PC-9 (cell line): ENCODE measurements around the gene PACRG. TPM values are rescaled to one million over a fixed set of nuclear protein-coding genes. Genes with fewer than 3 reads are reported as not detected.

ENCODE experiments used
- BruUV-seq: library from RNA; stranded (reverse); fragments of 400-500 nt; replicated peaks from 2 replicates; lab custom pipeline; 2021; lab: Mats Ljungman, UMichigan
- CTCF ChIA-PET: fragments of 300-600 bp; sonication (Branson Sonifier 250); formaldehyde crosslinking; loops from one replicate; lab custom pipeline; 2022; ENCODE audit warnings: antibody characterized with exemption; lab: Charles Lee
- POLR2A ChIA-PET: fragments of 300-600 bp; sonication (Branson Sonifier 250); formaldehyde crosslinking; loops from one replicate; lab custom pipeline; 2022; ENCODE audit warnings: antibody characterized with exemption; ENCODE audit not compliant: unreplicated experiment; lab: Charles Lee
- DNase-seq, 2 experiments: peaks; one replicate each; pipeline versions ENCODE4 v3.0.0 to v3.0.0-alpha.2; 2015 to 2022; ENCODE audit warnings: mixed read lengths in 1 of 2
- H2AFZ ChIP-seq: fragments of 200-600 bp; sonication (generic); 2 replicates; pipeline ENCODE4 v1.8.1; 2017; ENCODE audit warnings: antibody characterized with exemption
- H3F3A ChIP-seq: fragments of 200-600 bp; sonication (generic); 2 replicates; pipeline ENCODE4 v1.8.1; 2017; ENCODE audit warnings: antibody characterized with exemption, mild to moderate bottlenecking, low read depth; ENCODE audit not compliant: insufficient read depth
- H3K27ac ChIP-seq: fragments of 200-600 bp; sonication (generic); 2 replicates; pipeline ENCODE4 v1.6.1; 2016; ENCODE audit warnings: mixed run types
- H3K27me3 ChIP-seq: fragments of 200-600 bp; sonication (generic); 2 replicates; pipeline ENCODE4 v1.6.1; 2016; ENCODE audit warnings: low read depth, mixed run types; ENCODE audit not compliant: insufficient read depth
- H3K36me3 ChIP-seq: fragments of 200-600 bp; sonication (generic); 2 replicates; pipeline ENCODE4 v1.6.1; 2016; ENCODE audit warnings: low read depth, mixed run types
- H3K4me1 ChIP-seq: fragments of 200-600 bp; sonication (generic); replicated peaks from 2 replicates; pipeline ENCODE4 v1.6.1; 2016; ENCODE audit warnings: mixed run types; ENCODE audit not compliant: insufficient read depth
- H3K4me2 ChIP-seq: fragments of 200-600 bp; sonication (generic); 2 replicates; pipeline ENCODE4 v1.6.1; 2017; ENCODE audit warnings: mixed run types
- H3K4me3 ChIP-seq: fragments of 200-600 bp; sonication (generic); 2 replicates; pipeline ENCODE4 v1.6.1; 2016; ENCODE audit warnings: mixed run types
- H3K79me2 ChIP-seq: fragments of 200-600 bp; sonication (generic); 2 replicates; pipeline ENCODE4 v1.6.1; 2017; ENCODE audit warnings: low read depth, mixed run types
- H3K9me2 ChIP-seq: fragments of 200-600 bp; sonication (generic); 2 replicates; pipeline ENCODE4 v1.8.1; 2017; ENCODE audit warnings: mild to moderate bottlenecking; ENCODE audit not compliant: insufficient read depth
- H3K9me3 ChIP-seq: fragments of 200-600 bp; sonication (generic); 2 replicates; pipeline ENCODE4 v1.8.1; 2016; ENCODE audit warnings: low read depth; ENCODE audit not compliant: insufficient read depth
- H4K20me1 ChIP-seq: fragments of 200-600 bp; sonication (generic); 2 replicates; pipeline ENCODE4 v1.8.1; 2017; ENCODE audit not compliant: insufficient read depth
- EZH2 ChIP-seq: fragments of 200-600 bp; sonication (generic); IDR thresholded peaks from 2 replicates; pipeline ENCODE4 v1.8.0; 2017; ENCODE audit warnings: antibody characterized with exemption, low read depth
- intact Hi-C: fragments of 100-400 bp; cut with micrococcal nuclease; formaldehyde crosslinking; loops from one replicate; pipeline ENCODE4 v1.10.0; 2022; ENCODE audit not compliant: unreplicated experiment
- total RNA-seq: library from RNA; stranded (reverse); gene quantifications from 2 replicates; pipeline ENCODE4 v1.2.3, GENCODE V29; 2021
- TF ChIP-seq, protein P1 (sequence below): fragments of 200-600 bp; sonication (generic); conservative IDR thresholded peaks from 2 replicates; pipeline ENCODE4 v1.6.1; 2017; ENCODE audit warnings: mixed run types, antibody characterized with exemption, mild to moderate bottlenecking, moderate library complexity

The PACRG gene
- total RNA-seq, 1 experiment from 2014 or later = not detected

DNA sequence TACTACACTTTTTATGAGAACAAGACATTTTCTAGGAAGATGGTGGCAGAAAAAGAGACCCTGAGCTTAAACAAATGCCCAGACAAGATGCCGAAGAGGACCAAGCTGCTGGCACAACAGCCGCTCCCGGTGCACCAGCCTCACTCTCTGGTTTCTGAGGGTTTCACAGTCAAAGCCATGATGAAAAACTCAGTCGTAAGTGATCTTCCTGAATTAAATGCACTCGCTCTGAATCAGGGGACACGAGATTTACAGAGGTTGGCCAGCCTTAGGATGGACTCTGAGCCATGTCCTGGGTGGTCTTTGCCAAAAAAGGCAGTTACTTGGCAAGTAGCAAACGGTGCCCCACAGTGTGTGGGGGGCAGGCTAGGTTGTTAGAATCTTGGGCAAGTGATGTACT lies 423 bp downstream of the PACRG start:
- H3K4me3 ChIP-seq = peak overlapping the region; percentile 35; the same call in 1 of the 2 replicates
- ChIA-PET POLR2A (no interaction called here), CTCF (no interaction called here)
- no peaks in the 10 kb centered on the region for H3K9me2 ChIP-seq
- TF ChIP-seq, protein P1, sequence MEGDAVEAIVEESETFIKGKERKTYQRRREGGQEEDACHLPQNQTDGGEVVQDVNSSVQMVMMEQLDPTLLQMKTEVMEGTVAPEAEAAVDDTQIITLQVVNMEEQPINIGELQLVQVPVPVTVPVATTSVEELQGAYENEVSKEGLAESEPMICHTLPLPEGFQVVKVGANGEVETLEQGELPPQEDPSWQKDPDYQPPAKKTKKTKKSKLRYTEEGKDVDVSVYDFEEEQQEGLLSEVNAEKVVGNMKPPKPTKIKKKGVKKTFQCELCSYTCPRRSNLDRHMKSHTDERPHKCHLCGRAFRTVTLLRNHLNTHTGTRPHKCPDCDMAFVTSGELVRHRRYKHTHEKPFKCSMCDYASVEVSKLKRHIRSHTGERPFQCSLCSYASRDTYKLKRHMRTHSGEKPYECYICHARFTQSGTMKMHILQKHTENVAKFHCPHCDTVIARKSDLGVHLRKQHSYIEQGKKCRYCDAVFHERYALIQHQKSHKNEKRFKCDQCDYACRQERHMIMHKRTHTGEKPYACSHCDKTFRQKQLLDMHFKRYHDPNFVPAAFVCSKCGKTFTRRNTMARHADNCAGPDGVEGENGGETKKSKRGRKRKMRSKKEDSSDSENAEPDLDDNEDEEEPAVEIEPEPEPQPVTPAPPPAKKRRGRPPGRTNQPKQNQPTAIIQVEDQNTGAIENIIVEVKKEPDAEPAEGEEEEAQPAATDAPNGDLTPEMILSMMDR = no peak
- no peak for TF ChIP-seq EZH2
- H3K27ac ChIP-seq = no peak overlapping the region
- no peaks in the 10 kb centered on the region for H3K36me3 ChIP-seq
- H3K4me1 ChIP-seq = 0 out of 2 replicates have a peak, but pooled peaks cover 5% of the 10 kb centered on the region
- intact Hi-C loops = no loop called here
- H3K79me2 ChIP-seq = no peaks in the 10 kb centered on the region
- H4K20me1 ChIP-seq = no peaks in the 10 kb centered on the region
- BruUV-seq = no TSS peak
- no peaks in the 10 kb centered on the region for H3K27me3 ChIP-seq
- peak overlapping the region; percentile 48; the same call in 1 of the 2 replicates for H2AFZ ChIP-seq
- H3K4me2 ChIP-seq = peak overlapping the region; percentile 77
- H3K9me3 ChIP-seq = no peaks in the 10 kb centered on the region
- no peak for DNase-seq
- no peaks in the 10 kb centered on the region for H3F3A ChIP-seq

DNA sequence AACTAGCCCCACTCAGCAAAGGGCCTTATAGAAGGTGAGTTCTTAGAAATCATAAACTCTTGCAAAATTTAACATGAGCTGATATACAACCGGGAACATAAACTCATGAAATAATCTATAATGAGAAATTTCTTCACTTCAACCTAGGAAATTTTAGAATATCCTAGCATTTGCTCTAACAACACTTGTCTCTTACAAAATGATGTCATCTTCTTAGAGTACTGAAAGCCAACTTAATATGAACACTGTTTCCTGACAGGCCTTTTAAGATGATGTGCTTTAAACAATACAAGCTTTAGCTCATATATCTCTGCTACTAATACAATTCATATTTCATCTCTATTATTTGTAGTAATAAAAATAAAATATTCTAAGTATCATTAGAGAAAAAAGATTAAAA lies 932 bp downstream of the PACRG start:
- Histone ChIP-seq H3K36me3 (no peaks in the 10 kb centered on the region), H3K27me3 (no peaks in the 10 kb centered on the region), H4K20me1 (no peaks in the 10 kb centered on the region), H3K79me2 (no peaks in the 10 kb centered on the region), H3K4me3 (no peak overlapping the region), H3K27ac (no peak overlapping the region), H3K4me2 (no peak overlapping the region), H3K4me1 (0 out of 2 replicates have a peak, but pooled peaks cover 5% of the 10 kb centered on the region), H3K9me2 (no peaks in the 10 kb centered on the region), H2AFZ (no peak overlapping the region), H3F3A (no peaks in the 10 kb centered on the region), H3K9me3 (no peaks in the 10 kb centered on the region)
- intact Hi-C loops = no loop called here
- BruUV-seq = no TSS peak
- DNase-seq = no peak
- ChIA-PET CTCF (no interaction called here), POLR2A (no interaction called here)
- TF ChIP-seq EZH2 = no peak
- TF ChIP-seq, protein P1 = no peak

DNA sequence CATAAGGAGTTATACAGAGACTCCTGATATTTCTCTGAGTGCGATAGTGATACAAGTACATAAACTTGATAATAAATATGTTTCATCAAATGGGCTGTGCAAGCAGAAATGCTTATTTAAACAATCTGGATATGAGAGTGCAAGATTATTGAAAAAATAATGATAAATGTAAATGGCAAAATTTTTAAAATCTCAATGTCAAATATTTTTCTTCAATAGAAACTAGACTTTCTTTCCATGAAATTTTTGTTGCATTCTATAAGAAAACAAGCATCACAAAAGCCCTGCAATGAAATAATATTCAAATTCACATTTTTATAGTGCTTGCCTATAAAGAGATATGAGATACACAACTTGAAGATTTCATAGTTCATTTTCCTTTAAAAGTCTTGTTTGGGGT lies 2.7 kb downstream of the PACRG start:
- Histone ChIP-seq H3K9me3 (no peaks in the 10 kb centered on the region), H3K36me3 (no peaks in the 10 kb centered on the region), H4K20me1 (no peaks in the 10 kb centered on the region), H3K4me2 (no peak overlapping the region), H3F3A (no peaks in the 10 kb centered on the region), H3K4me1 (0 out of 2 replicates have a peak, but pooled peaks cover 5% of the 10 kb centered on the region), H3K4me3 (no peak overlapping the region), H3K9me2 (no peaks in the 10 kb centered on the region), H3K27me3 (no peaks in the 10 kb centered on the region; the same call in 1 of the 2 replicates), H2AFZ (no peak overlapping the region), H3K79me2 (no peaks in the 10 kb centered on the region), H3K27ac (no peak overlapping the region)
- TF ChIP-seq, protein P1 = no peak
- TF ChIP-seq EZH2 = no peak
- POLR2A ChIA-PET = no interaction called here
- intact Hi-C loops = no loop called here
- CTCF ChIA-PET = no interaction called here
- BruUV-seq = no TSS peak
- DNase-seq = no peak
